EL (cell line): Measurements from ENCODE around the gene TMEM198.

Source experiments
- DNase-seq: peaks from one replicate; pipeline ENCODE4 v3.0.0-alpha.2; 2016

Gene TMEM198, protein sequence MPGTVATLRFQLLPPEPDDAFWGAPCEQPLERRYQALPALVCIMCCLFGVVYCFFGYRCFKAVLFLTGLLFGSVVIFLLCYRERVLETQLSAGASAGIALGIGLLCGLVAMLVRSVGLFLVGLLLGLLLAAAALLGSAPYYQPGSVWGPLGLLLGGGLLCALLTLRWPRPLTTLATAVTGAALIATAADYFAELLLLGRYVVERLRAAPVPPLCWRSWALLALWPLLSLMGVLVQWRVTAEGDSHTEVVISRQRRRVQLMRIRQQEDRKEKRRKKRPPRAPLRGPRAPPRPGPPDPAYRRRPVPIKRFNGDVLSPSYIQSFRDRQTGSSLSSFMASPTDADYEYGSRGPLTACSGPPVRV

DNA sequence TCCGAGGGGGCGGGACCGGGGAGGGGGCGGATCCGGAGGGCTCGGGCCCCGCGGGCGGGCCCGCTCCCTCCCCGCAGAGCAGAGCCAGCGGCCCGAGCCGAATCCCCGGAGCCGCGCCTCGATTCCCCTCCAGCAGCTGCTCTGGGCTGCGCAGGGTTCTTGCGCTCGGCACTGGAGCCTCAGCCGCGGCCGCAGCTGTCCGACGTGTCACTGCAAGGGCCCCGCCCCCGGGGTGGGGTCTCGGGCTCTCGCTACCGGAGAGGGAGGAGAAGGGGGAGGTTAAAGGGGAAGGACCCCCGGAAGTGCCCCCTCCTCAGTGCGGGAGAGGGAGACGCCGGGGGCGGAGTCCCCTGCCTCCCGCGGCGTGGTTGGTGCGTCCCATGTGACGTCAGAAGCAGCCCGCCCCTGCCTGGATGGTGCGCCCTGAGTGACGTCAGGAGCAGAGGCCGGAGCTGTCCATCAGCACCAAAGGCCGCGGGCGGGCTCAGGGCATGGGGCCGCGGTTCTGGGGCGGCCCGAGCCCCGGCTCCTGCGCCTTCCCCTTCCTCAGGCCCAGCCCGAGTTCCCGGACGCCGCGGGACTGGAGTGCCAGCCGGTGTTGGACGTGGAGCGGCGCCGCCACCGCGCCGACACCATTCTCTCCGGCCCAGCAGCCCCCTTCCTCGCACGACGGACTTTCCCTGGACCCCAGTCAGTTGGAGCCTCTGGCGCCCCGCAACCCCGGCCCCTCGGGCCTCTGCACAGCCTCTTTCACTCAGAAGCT is at the start of gene TMEM198, which contains the start of gene CHPF:
Gene TMEM198, plus strand, starts transcription at position 433 of the 763 bp plus-strand sequence. CDS start 700 bp downstream, outside the sequence.
Gene CHPF, minus strand, starts transcription at position 214 of the 763 bp plus-strand sequence. CDS start 271 bp downstream, outside the sequence.
- DNase-seq: peak; percentile 98

DNA sequence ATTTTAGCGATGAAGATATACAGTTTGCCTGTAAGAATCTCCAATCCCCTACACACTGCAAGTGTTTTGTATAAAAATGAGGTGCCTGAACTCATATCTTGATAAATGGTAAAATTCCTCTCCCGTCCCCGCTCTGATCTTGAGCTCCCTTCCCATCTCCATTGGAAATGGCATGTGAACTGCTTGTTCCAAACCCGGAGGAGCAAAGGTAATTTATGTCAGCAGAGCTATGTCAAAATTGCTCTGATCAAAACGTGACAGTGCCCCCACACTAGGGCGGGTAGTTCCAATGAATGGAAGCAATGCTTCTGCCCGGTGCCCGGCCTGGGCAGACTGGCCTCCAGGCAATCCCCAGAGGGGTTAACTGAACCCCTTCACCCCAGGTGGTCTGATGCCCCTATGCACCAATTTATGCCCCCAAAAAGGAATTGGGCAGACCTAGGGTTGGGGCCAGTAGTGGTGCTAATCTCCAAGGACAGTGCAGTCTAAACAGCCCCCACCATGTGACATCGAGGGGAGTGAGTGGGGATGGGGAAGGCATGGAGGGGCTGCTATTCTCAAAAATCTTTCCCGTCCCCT is 48.8 kb upstream of the TMEM198 start:
- no peak for DNase-seq

DNA sequence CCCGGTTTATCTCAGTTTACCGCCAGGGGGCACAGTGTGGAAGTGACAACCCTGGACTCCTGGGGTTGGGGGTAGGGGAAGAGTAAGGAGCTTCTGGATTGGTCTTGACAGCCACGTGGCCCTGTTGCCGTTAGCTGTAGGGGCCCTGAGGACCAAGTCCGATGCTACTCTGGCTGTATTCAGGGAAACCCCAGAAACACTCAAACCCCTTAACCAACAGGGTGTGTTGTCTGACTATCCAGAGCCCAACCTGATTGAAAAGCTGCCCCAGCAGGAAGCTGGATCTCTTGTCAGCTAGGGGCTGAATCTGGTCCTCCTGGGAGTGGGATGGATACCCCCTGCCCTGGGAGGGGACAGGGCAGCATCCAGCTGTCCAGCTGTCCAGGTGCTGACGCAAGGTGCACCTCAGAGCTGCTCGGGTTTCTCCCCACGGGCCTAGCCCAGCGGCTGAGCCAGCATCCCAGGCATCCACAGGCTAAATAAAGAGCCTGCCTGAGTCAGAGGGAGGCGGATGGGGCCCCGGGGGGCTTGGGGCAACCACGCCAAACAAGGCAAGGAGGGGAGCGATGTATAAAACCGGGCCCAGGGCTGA is 48.2 kb upstream of the TMEM198 start:
- DNase-seq: peak; percentile 77

DNA sequence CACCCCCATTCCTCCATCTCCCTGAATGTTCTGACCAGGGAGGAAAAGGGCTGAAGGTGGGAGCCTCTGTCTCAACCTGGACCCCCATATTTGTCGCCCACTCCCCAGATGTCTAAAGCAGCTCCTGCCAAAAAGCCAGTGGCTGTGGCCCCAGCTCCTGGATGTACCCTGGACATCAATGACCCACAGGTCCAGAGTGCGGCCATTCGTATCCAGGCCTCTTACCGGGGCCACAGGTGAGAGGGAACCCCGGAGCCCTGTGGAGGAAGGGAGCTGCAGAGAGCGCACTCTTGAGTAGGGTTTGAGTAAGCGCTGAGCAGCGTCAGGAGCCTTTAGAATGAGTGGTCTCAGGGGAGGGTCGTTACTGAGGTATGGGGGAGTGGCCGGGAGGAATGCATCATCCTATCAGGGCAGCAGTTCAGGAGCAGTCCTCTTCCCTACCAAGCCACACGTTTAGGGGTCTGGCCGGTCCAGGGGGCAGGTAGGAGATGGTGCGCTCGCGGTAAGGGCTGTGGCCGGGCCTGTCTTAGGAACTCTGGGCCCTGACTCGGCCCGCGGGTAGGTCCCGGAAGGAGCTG is 47.5 kb upstream of the TMEM198 start:
- no peak for DNase-seq

DNA sequence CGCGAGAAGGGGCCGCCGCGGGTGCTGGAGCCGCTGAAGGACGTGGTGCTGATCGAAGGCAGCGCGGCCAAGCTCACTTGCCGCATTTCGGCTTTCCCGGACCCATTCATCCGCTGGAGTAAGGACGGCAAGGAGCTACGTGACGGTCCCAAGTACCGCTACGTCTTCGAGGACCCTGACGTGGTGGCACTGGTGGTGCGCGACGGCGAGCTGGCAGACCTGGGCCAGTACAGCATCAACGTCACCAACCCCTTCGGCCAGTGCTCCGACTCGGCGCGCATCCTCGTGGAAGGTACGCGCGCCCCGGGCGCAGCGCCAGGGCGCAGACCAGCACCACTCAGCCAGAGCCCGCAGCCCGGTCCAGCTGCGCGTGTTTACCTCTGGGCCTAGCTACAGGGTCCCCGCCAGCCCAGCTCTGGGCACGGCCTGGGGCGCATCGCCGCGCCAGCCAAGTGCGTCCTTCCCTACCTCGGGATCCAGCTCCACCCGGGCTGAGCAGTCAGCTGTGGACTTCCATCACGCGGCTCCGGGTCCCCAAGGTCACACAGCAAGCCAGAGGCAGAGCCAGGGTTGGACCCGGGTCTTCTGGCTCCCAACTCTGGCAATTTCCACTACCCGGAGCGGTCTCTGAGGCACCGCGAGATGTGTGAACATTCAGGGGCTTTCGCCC is 46.9 kb upstream of the TMEM198 start:
- no peak for DNase-seq

DNA sequence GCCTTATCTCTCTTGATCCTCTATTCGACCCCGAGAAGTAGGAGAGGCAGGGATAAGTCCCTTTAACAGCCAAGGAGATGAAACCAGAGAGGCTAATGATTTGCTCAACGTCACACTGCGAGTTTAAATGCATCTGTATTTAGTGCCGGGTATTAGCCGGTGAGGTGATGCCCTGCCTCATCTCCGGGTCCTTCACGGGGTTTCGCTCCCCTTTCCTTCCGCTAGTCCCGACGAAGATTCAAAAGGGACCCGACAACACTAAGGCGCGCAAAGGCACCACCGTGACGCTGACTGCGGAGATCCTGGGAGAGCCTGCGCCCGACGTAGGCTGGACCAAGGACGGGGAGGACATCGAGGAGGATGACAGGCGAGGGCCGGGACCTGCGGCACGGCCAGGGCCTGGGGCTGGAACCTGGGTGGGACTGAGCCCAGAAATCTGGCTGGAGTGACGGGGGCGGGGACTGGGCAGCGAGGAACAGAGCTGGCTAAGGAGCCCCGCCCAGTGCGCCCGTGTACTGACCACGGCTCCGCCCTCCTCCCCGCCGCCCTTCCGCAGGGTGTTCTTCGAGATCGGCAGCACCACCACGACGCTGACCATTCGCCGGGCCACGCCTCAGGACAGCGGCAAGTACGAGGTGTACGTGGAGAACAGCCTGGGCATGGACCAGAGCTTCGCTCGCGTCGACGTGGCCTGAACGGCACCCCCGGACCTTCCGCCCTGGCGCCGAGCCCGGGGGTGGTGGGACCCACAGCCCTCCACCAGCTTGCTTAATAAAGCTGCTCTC is 46.1 kb upstream of the TMEM198 start:
- peak; percentile 91 for DNase-seq

DNA sequence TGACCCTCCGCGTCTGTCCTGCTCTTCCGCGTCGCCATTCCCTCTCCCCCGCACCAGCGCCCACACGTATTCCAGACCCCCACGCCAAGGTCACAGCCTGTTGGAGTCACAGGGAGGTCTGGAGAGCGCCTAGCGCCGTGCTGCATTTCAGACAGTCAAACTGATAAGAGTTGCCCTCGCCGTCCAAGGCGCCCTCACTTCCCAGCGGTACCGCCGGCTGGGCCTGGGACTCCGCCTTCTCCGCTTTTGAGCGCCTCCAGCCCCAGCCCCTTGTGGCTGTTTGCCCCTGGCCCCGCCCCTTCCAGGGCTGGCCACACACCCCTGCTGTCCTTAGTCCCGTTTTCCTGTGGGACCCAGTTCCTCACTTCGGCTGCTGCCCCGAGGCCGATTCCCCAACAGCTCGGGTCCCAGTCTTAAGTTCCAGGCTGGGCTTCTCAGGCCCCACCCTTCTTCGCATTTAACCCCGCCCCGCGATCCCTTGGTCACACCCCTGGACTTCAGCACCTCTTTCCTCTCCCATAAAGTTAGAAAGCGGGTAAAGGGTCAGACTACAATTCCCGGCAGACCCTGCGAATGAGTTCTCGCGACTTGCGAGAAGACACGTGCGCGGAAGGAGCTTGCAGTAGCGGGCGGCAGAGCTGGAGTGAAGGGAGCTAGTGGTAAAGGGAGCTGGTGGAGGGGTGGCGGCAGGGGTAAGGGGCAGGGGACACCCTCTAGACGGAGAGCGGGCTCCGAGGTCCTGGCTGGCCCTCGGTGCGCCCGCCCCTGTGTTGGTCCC is 45.4 kb upstream of the TMEM198 start, which contains the start of gene GMPPA:
Gene GMPPA, plus strand, starts transcription at position 612 of the 778 bp plus-strand sequence. CDS start 1,085 bp downstream, outside the sequence.
- DNase-seq: peak; percentile 100

DNA sequence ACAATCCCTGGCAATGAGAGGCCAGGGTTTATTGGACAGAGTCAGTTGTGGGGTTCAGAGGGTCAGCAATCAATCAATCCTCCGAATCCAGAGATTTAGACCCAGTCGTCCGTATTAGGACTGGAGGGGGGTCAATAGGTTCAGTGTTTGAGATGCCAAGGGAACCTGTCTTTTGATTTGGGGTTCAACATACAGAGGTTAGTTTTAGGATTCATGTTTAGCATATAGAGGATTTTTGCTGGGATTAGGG is 44.8 kb upstream of the TMEM198 start:
- DNase-seq: no peak

DNA sequence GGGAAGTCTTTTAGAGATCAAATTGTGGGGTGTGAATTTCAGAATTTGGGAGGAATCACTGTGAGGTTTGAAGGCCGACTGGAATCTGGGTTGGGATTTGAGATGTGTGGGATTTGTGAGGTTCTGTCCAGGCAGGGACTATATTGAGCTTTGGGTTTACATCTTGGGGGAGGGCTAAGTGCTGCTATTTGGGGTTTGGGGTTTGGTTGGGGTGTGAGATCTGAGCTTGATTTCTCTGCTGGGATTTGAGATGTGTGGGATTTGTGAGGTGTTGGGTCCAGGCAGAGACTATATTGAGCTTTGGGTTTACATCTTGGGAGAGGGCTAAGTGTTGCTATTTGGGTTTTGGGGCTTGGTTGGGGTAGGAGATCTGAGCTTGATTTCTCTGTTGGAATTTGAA is 44.3 kb upstream of the TMEM198 start:
- DNase-seq: no peak

DNA sequence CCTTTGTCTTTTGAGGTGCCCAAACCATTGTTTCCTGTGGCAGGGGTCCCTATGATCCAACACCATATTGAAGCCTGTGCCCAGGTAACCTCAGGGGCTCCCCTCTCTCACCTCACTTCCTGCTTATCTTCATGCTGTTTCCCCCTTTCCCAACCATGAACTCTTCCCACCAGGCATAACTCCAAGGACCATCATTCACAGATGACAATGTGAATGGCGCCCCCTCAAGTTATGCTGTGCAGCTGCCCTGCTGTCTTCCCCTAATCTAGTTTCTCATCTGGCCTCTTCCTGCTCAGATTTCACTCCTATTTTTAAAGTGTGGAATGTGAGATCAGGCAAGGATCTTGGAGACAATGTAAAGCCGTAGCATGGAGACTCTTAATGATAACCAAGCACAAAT is 43.7 kb upstream of the TMEM198 start:
- peak; percentile 51 for DNase-seq

DNA sequence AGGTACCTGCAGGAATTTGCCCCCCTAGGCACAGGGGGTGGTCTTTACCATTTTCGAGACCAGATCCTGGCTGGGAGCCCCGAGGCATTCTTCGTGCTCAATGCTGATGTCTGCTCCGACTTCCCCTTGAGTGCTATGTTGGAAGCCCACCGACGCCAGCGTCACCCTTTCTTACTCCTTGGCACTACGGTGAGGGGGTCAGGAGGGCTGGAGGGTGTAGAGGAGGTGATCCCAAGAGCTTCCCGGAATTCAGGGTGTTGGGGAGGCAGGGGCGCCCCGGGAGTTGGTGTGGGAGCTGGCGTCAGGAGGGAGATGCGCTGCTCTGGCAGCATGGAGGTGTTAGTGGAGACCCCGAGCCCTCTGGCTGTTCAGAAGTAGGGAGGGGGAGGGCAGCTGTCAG is 42.0 kb upstream of the TMEM198 start:
- no peak for DNase-seq

DNA sequence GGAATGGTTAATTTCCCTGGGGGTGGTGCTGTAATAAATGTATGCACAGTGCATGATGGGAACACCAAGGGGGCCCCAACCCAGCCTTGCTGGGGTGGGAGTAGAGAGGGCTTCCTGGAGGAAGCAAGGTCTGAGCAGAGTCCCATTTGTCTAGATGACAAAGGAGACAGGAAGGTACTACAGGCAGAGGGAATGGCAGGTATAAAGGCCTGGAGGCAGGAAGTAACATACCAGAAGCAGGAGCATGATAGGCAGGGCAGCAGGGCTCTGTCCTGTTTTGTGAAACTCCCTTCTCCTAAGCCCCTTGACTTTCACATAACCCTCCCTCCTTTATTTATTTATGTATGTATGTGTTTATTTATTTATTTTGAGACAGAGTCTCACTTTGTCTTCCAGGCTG is 41.2 kb upstream of the TMEM198 start:
- no peak for DNase-seq

DNA sequence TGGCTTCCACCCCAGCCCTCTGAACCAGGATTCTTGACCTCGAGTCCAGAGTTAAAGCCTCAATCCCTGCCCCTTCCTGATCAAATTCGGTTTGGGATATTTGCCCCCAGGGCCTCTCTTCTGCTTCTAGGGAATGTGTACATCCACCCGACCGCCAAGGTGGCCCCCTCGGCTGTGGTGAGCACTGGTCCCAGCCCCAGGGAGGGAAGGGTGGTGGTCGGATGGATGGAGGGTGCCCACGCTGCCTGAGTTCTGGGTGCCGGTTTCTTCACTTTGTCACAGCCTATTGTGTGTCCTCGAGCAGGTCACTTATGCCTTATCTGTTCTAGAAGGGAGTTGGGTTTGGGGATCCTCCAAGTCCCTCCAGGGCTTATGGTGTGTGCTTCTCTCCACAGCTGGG is 38.2 kb upstream of the TMEM198 start:
- DNase-seq: no peak

DNA sequence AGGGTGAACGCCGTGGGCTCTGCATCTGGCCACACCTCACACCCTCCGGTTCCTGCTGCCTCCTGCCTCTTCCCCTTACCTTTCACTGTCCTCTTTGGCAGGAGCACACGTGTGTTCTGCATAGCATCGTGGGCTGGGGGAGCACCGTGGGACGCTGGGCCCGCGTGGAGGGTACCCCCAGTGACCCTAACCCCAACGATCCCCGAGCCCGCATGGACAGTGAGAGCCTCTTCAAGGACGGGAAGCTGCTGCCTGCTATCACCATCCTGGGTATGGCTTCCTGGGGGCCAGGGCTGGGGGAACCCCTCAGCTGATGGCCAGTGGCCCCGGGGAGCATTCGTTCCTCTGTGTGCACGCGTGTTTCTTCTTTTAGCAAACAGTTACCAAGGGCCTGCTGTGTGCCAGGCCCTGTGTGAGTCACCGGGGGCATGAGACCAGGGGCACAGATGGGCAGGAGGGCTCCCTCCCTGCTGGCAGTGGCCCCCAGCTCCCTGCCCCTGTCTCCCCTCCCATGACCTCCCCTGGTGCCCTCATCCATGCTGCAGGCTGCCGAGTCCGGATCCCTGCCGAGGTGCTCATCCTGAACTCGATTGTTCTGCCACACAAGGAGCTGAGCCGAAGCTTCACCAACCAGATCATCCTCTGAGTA is 37.6 kb upstream of the TMEM198 start:
- no peak for DNase-seq

DNA sequence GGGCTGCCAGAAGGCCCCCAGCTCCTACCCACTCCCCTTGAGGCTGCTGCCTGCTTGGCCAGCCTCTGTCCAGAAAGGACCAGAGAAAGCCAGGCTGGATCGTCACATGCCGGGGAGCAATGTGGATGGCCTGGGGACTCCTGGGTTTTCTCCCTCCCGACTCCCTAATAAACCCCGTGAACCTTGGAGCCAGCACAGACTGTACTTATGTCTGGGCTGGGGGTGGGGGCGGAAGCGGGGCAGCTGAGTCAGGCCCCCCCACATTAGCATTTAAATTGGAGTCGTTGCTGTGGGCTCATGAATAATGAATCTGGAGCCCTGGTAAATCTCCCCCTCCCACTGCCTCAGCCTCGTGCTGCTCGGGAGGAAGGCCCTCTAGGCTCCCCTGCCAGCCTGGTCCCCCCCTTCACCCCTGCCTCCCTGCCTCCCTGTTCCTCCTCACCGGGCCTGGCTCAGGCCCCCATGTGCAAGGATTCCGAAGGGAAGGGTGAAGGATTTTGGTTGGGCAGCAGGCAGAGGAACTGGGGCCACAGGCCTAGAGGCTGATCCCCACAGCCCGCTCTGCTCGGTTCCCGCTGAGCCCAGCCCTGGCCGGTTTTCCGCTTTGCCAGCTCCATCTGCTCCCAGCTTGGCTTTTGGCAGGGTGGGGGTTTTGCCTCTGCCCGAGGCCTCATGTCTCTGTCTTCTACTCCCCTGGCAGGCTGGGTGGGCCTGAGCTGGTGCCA is 36.9 kb upstream of the TMEM198 start:
- DNase-seq: no peak

DNA sequence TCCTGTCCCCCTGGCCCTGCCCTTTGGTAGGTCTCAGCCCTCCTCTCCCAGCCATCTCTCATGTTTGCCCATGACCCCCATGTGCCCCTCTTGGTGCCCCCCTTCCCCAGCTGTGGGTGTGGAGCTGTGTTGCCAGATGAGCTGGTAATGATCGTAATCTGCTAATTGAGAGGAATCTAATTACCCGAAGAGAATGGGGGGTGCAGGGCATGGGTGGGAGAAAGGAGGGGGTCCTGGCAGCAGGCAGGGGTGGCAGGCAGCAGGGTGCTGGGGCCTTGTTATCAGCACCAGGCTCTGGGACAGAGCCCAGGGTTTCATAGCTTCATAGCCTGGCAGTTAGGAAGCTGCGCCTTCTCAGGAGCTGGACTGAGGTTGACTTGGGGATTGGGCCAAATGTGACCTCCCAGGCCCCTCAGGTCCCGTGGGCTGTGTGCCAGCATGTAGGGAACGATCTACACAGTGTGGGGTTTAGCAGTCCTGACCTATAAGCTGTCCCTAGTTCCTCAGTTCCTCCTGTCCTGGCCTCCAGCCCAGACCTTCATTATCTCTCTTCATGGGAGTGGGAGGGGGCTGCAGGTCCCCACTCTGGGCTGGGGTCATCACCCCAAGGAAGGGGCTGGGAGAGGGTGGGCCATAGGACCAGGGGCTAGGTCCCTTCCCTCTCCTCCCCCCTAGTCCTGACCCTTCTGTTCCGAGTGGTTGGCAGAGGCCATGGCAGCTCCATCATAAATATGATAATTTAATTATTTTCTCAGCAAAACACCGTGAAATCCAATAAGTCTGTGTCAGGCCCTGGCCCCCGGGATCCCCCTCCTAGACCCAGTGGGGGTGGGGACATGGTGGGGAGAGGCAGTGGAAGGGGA is 36.0 kb upstream of the TMEM198 start:
- no peak for DNase-seq

DNA sequence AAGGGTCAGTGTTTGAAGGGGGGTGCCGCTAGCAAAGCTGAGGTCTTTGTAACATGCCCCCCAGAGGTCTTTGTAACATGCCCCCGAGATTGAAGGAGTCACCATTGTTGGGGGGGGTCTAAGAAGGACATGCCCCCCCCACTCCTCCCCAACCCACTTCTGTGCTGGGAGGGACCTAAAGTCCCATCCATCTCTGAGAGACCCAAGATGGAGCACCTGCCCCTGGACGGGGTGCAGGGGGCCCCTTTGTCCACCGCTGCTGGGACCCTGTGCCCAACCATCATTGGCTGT is 35.4 kb upstream of the TMEM198 start:
- no peak for DNase-seq

DNA sequence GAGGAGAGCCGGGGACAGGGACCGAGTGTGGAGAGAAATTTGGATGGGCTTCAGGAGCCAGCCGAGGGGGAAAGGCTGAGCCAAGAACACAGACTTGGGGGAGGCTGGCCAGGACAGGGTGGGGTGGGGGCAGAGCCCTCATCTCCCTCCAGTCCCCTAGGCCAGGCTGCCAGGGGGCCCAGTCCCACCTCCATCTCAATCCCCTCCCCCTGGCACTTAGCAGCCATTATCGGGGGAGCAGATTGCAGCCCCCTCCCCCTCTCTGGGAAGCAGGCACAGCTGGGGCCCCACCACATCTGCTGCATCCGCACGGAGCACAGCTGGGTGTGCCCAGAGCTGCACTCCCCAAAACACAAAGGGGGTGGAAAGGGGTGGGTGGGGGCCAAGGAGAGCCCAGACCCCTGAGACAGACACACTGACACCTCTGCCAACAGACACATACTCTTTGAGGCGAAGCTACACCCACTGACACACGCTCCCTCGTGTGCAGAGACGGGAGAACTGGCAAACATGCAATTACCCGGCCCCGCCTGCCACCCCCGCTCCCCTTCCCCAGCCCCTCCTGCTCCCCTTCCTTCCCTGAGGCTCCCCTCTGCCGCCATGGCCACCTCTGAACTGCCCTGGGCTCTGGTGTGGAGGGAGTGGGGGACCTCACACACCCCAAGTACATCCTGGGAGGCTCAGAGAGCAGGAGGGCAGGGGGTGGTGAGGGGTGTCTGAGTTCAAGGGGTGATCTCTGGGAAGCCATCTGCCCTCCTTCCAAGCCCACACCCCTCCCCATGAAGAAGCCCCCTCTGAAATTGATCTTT is 34.7 kb upstream of the TMEM198 start:
- DNase-seq: no peak
